MM.1S (cell line): ENCODE results near the gene FAIM2.

ENCODE experiments used
- EZH2 ChIP-seq: fragments of 300-600 bp; sonication (generic); optimal IDR thresholded peaks from 2 replicates; pipeline ENCODE3; 2017; ENCODE audit warnings: low read depth, mild to moderate bottlenecking, antibody characterized with exemption, low read length, mixed read lengths
- TF ChIP-seq, protein P1 (sequence below): fragments of 300-600 bp; sonication (generic); IDR thresholded peaks from 2 replicates; pipeline ENCODE4 v1.5.1; 2016; ENCODE audit warnings: antibody characterized with exemption, low read length, mixed read lengths

DNA sequence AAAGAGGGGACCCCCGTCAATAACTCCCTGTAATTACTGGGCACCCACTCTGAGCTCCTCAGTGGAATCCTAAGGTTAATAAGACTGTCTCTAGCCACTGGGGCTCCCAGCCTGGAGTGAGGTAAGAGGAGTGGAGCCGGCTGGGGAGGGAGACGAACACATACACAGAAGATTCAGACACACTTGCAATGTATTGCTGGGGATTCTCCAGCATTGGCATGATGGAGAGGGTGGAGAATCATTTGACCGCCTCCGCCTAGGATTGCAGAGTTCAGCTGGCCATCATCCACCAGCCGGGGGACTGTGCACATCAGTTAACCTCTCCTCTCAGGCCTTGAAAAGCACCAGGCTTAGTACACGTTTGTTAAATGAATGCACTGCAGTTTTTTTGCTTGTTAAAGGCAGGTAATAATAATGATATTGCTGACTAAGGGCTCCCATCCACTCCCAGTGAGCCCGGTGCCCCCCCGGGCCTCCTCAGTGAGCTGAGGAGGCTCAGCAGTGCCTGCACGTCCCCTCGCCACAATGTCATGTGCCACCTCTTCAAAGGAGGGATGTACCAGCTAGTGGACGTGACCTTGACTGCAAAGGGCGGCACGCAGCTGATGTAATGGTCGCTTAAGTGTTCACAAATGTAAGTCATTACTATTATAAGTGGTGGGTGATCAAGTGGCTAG, 20.3 kb upstream of the FAIM2 start:
- TF ChIP-seq, protein P1, sequence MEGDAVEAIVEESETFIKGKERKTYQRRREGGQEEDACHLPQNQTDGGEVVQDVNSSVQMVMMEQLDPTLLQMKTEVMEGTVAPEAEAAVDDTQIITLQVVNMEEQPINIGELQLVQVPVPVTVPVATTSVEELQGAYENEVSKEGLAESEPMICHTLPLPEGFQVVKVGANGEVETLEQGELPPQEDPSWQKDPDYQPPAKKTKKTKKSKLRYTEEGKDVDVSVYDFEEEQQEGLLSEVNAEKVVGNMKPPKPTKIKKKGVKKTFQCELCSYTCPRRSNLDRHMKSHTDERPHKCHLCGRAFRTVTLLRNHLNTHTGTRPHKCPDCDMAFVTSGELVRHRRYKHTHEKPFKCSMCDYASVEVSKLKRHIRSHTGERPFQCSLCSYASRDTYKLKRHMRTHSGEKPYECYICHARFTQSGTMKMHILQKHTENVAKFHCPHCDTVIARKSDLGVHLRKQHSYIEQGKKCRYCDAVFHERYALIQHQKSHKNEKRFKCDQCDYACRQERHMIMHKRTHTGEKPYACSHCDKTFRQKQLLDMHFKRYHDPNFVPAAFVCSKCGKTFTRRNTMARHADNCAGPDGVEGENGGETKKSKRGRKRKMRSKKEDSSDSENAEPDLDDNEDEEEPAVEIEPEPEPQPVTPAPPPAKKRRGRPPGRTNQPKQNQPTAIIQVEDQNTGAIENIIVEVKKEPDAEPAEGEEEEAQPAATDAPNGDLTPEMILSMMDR = no peak
- no peak for TF ChIP-seq EZH2
